Large intestine (tissue), 3 donors: ENCODE results near the gene STX16. TPM values are rescaled to one million over a fixed set of nuclear protein-coding genes. Genes with fewer than 3 reads are reported as not detected.
"Not testable (repeated sequence)": the region's sequence is repeated elsewhere in the genome, so short reads cannot be mapped to it uniquely, and the experiment has no call there.

Source experiments
- DNase-seq, 2 donors: peaks; one replicate each; pipeline versions ENCODE4 v3.0.0 to v3.0.0-alpha.2; 2013
- H3K27ac ChIP-seq: one replicate; pipeline ENCODE4 v1.5.1; 2013; ENCODE audit warnings: low read length
- H3K27me3 ChIP-seq: 2 replicates; pipeline ENCODE4 v1.6.1; 2013; ENCODE audit warnings: low read length; ENCODE audit not compliant: control insufficient read depth, insufficient read depth
- H3K36me3 ChIP-seq: 2 replicates; pipeline ENCODE4 v1.6.1; 2013; ENCODE audit warnings: low read length; ENCODE audit not compliant: control insufficient read depth, insufficient read depth
- H3K4me1 ChIP-seq: one replicate; pipeline ENCODE4 v1.6.1; 2013; ENCODE audit warnings: low read length; ENCODE audit not compliant: control insufficient read depth, insufficient read depth
- H3K4me3 ChIP-seq: one replicate; pipeline ENCODE4 v1.5.1; 2013; ENCODE audit warnings: low read length
- H3K9me3 ChIP-seq: one replicate; pipeline ENCODE4 v1.6.1; 2013; ENCODE audit warnings: mild to moderate bottlenecking, low read depth, low read length, moderate library complexity; ENCODE audit not compliant: control insufficient read depth
- WGBS: methylation state at CpG from one replicate; pipeline ENCODE4 v1.1.5; 2013; ENCODE audit warnings: low lambda C conversion rate; ENCODE audit not compliant: insufficient coverage; 5-methylcytosine and 5-hydroxymethylcytosine counted together
- polyA plus RNA-seq: library from polyadenylated mRNA; unstranded; fragments of 120-200 nt; gene quantifications from one replicate; pipeline ENCODE4 v1.2.1, GENCODE V29; 2013

STX16 gene
- polyA plus RNA-seq, 1 donor, result 80.6 TPM

- H3K4me1 ChIP-seq, result peaks cover 5% of the 10 kb centered on the region
- no peak overlapping the region for H3K4me3 ChIP-seq
- H3K27ac ChIP-seq, result no peak overlapping the region
- H3K27me3 ChIP-seq, result peaks cover 5% of the 10 kb centered on the region
- no peaks in the 10 kb centered on the region for H3K9me3 ChIP-seq
- WGBS, result no CpG with 5 or more reads among the region's 8 CpGs
- no peak for DNase-seq
- H3K36me3 ChIP-seq, result no peaks in the 10 kb centered on the region
These were observed 14.1 kb upstream of the STX16 start for GRCh38 chr20:58636983-58637421.

GRCh38 chr20:58637466-58638213 lies 13.4 kb upstream of the STX16 start:
- peaks cover 5% of the 10 kb centered on the region for H3K4me1 ChIP-seq
- H3K27me3 ChIP-seq, result peaks cover 5% of the 10 kb centered on the region
- no peaks in the 10 kb centered on the region for H3K9me3 ChIP-seq
- DNase-seq, result no peak
- no peak overlapping the region for H3K27ac ChIP-seq
- no peak overlapping the region for H3K4me3 ChIP-seq
- WGBS, result no CpG with 5 or more reads among the region's 24 CpGs
- no peaks in the 10 kb centered on the region for H3K36me3 ChIP-seq

- WGBS, result no CpG with 5 or more reads among the region's 7 CpGs
- no peak for DNase-seq
- Histone ChIP-seq H3K9me3 (no peaks in the 10 kb centered on the region), H3K4me3 (no peak overlapping the region), H3K27me3 (peaks cover 5% of the 10 kb centered on the region), H3K4me1 (peaks cover 5% of the 10 kb centered on the region), H3K27ac (no peak overlapping the region), H3K36me3 (no peaks in the 10 kb centered on the region)
These were observed 12.5 kb upstream of the STX16 start for GRCh38 chr20:58638467-58639181.

- WGBS, result no CpG with 5 or more reads among the region's 19 CpGs
- DNase-seq, result no peak
- H3K4me1 ChIP-seq, result peaks cover 5% of the 10 kb centered on the region
These were observed 11.6 kb upstream of the STX16 start for GRCh38 chr20:58639182-58640146.

GRCh38 chr20:58640446-58640845 lies 10.6 kb upstream of the STX16 start:
- H3K9me3 ChIP-seq, result no peaks in the 10 kb centered on the region
- no peak for DNase-seq
- H3K36me3 ChIP-seq, result no peaks in the 10 kb centered on the region
- WGBS, result no CpG with 5 or more reads among the region's 9 CpGs
- peaks cover 5% of the 10 kb centered on the region for H3K27me3 ChIP-seq
- no peak overlapping the region for H3K27ac ChIP-seq
- no peaks in the 10 kb centered on the region for H3K4me1 ChIP-seq
- no peak overlapping the region for H3K4me3 ChIP-seq

More at GRCh38 chr20:58639182-58640146, 11.6 kb upstream of the STX16 start:
- no peak overlapping the region for H3K4me3 ChIP-seq
- no peak overlapping the region for H3K27ac ChIP-seq
- H3K36me3 ChIP-seq, result no peaks in the 10 kb centered on the region
- no peaks in the 10 kb centered on the region for H3K9me3 ChIP-seq
- peaks cover 5% of the 10 kb centered on the region for H3K27me3 ChIP-seq

- WGBS, result 90% methylated on average over 2 of the region's 9 CpGs
- H3K4me1 ChIP-seq, result no peaks in the 10 kb centered on the region
- DNase-seq, result no peak
- peaks cover 5% of the 10 kb centered on the region for H3K27me3 ChIP-seq
- no peak overlapping the region for H3K27ac ChIP-seq
- H3K9me3 ChIP-seq, result no peaks in the 10 kb centered on the region
- no peak overlapping the region for H3K4me3 ChIP-seq
- no peaks in the 10 kb centered on the region for H3K36me3 ChIP-seq
These were observed 8.6 kb upstream of the STX16 start for GRCh38 chr20:58642441-58642840.

GRCh38 chr20:58642896-58643295 lies 8.2 kb upstream of the STX16 start:
- H3K4me1 ChIP-seq, DNase-seq, H3K9me3 ChIP-seq, H3K36me3 ChIP-seq, H3K27me3 ChIP-seq, H3K4me3 ChIP-seq, H3K27ac ChIP-seq: not testable (repeated sequence)
- WGBS, result no CpG with 5 or more reads among the region's 9 CpGs

GRCh38 chr20:58645412-58645968 lies 5.6 kb upstream of the STX16 start:
- Histone ChIP-seq H3K27ac (no peak overlapping the region), H3K27me3 (no peaks in the 10 kb centered on the region), H3K9me3 (no peaks in the 10 kb centered on the region), H3K4me1 (no peaks in the 10 kb centered on the region), H3K36me3 (no peaks in the 10 kb centered on the region), H3K4me3 (no peak overlapping the region)
- no peak for DNase-seq
- no CpG with 5 or more reads among the region's 5 CpGs for WGBS

- Histone ChIP-seq H3K4me3 (no peak overlapping the region), H3K27me3 (no peaks in the 10 kb centered on the region), H3K4me1 (no peaks in the 10 kb centered on the region), H3K9me3 (no peaks in the 10 kb centered on the region), H3K36me3 (no peaks in the 10 kb centered on the region), H3K27ac (no peak overlapping the region)
- no peak for DNase-seq
- WGBS, result no CpG with 5 or more reads among the region's 3 CpGs
These were observed 4.8 kb upstream of the STX16 start for GRCh38 chr20:58646257-58646656.

- WGBS, result no CpG with 5 or more reads among the region's 4 CpGs
- no peak overlapping the region for H3K27ac ChIP-seq
These were observed 4.4 kb upstream of the STX16 start for GRCh38 chr20:58646703-58647102.

More at GRCh38 chr20:58646703-58647102, 4.4 kb upstream of the STX16 start:
- H3K36me3 ChIP-seq, result no peaks in the 10 kb centered on the region
- no peaks in the 10 kb centered on the region for H3K27me3 ChIP-seq
- H3K4me1 ChIP-seq, result no peaks in the 10 kb centered on the region
- no peak overlapping the region for H3K4me3 ChIP-seq
- no peak for DNase-seq
- H3K9me3 ChIP-seq, result no peaks in the 10 kb centered on the region
